HG03064 (cell line): Measurements from ENCODE around the gene ANKLE1.
"Not testable (repeated sequence)": the region's sequence is repeated elsewhere in the genome, so short reads cannot be mapped to it uniquely, and the experiment has no call there.

Source experiments
- ATAC-seq: cut with Tn5 transposase; IDR thresholded peaks from one replicate; pipeline ENCODE4 v1.9.1; 2021; ENCODE audit warnings: low read depth; ENCODE audit not compliant: unreplicated experiment

The ANKLE1 gene

DNA sequence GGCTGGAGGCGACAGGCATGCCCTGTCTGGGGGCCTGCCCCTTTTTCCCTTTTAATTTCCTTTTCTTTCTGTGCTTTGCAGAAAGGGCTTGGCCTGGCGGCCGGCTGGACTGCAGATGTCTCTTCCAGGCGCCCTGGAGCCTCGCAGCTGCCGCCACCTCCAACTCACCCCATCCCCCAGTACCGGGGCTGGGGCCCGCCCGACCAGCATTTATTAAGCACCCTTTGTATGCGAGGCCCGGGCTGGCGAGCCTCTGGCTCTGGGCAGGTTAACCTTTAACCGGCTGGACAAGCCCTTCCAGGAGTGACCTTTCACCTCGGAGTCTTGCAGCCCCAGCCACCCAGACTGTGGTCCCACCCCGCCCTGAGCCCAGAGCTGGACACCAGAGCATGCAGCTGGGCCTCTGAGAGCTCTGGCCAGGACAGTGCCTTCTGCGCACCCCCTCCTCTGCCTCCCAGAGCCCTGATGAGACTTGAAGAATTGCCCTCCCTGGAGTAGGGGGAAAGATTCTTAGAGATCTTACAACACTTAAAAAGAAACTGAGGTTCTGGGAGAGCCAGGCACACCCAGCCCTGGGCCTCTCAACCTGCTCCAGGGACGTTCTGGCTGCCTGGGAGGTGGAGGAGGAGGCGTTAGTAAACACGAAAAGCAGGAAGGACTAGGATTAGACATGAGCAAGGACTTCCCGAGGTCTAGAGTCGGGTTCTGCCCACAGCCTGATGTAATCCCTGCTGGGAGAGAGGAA, 34.8 kb upstream of the ANKLE1 start:
- no peak for ATAC-seq

DNA sequence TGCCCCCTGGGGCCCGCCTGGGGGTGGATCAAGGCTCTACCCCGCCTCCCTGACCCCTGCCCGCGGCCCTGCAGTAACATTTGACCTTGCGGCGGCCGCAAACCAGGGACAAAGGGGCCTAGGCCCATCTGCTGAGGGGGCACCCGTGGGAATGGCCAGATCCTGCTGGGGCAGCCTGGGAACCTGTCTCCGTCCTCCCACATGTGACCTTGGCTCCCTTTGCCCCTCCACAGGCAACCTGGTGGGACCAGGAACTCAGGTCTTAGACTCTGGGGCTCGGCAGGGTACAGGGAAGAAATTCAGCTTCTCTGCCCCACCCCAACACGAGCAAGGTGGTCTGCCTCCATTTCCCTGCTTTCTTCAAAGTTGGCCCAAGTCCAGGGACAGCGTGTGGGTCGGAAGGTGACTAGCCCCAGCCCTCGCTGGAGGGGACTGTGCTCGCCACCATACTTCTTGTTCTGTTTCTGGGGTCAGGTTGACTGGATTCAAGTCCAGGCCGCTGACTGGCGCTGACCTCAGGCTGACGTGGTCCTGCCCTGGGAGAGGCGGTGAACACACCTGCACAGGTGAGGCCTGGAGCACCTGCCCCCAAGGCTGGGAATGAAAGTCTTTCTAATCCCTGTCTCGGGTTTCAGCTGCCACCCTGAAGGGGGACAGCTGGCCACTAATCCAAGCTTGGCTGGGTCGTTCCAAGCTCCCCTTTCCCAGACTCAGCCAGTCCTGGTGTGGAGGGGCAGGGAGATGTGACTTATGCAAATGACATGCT, 33.5 kb upstream of the ANKLE1 start:
- ATAC-seq = no peak

DNA sequence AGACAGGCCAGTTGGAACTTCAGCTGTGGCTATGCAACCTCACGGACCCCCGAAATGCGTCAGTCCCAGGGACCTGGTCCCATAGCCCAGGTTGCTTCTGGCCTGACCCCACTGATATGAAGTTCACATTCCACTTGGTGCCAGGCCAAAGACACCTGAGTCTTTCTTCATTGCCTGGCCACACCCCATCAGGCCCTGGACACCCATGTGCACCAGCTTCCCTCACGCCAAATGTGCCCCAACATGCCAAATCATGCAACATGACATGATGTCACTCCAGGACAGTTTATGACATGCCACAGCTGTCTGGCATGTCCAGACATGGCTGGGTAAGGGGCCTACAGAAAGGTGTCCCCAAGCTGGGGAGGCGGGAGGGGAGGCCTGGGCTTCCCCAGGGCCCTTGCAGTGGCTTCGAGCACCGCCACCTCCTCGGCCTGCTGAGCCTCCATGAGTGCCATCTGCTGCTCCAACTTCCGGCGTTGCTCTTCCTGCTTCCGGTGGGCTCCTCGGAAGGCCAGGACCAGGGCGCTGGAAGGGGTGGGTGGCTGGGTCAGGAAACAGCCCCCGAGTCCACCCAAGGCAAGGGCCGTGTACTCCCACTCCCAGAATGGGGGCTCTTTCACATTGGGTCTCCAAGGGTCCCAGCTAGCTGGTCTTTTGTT, 31.7 kb upstream of the ANKLE1 start:
- ATAC-seq = no peak

DNA sequence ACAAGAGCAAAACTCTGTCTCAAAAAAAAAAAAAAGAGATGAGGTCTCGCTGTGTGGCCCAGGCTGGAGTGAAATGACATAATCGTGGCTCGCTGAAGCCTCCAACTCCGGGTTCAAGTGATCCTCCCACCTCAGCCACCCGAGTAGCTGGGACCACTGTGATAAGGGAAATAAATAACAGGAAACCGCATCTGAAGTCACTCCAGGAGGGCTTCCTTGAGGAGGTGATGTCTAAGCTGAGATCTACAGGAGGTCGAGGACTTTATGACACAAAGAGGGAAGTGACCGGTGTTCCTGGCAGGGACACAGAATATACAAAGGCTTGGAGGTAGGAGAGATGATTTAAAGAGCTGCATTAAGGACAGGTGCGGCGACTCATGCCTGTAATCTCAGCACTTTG, 27.1 kb upstream of the ANKLE1 start:
- no peak for ATAC-seq

DNA sequence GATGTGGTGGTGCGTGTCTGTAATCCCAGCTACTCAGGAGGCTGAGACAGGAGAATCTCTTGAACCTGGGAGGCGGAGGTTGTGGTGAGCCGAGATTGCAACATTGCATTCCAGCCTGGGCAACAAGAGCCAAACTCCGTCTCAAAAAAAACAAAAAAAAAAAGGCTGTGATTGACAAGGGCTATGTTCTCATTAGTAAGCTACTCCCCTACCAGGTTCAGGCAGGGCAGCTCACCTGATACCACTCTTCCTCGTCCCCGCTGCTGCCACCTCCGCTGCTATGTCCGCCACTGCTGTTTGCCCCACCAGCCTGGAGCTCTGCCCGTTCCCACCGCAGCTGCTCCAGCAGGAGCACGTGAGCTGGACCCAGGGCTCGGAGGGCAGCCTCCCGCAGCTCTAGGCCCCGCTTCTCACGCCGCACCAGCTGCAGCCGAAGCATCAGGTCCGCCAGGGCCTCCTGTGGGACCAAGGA, 26.5 kb upstream of the ANKLE1 start:
- ATAC-seq = no peak

DNA sequence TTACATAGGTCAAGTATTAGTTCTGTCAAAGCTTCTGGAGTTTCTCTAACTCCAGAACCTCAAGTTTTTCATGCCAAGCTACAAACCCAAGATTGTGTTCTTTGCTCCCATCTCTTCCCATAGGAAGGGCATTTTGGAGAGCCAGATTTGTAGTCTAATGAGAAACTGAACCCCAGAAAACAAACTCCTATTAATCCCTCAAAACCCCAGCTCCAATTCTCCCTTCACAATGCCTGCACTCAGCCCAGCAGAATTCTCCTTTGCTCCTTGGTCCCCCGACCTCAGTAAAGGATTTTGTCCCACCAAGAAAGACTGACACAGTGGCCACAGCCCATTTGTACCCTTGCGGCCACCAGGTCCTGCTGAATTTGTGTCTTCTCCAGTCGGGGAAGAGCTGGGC, 25.6 kb upstream of the ANKLE1 start:
- ATAC-seq = no peak

DNA sequence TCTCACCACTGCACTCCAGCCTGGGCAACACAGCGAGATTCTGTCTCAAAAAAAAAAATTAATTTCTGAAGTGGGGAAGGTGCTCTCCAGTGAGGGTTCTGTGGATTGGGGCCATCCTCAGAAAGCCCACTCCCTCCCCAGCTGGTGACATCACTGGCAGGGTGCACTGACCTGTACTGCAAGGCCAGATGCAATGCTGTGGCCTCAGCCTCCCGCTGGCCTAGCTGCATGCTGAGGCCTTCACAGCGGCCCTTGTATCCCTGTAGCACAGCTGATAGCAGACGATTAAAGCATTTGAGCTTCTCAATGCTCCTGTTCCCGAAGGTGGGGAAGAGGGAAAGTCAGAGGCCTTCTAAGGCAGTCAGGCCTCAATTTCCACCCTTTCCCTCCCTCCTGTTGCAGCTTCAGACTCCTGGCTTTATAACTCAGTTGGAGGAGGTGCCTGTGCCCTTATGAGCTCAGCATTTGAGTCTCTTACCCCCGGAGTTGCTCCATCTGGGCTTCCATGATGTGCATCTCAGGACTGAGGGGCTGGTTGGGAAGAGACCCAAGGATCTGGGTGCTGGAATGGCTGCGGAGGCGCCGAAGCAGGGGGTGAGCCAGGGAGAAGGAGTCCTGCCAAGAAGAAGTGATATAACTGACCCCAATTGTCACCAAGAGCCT, 22.5 kb upstream of the ANKLE1 start:
- ATAC-seq = no peak

DNA sequence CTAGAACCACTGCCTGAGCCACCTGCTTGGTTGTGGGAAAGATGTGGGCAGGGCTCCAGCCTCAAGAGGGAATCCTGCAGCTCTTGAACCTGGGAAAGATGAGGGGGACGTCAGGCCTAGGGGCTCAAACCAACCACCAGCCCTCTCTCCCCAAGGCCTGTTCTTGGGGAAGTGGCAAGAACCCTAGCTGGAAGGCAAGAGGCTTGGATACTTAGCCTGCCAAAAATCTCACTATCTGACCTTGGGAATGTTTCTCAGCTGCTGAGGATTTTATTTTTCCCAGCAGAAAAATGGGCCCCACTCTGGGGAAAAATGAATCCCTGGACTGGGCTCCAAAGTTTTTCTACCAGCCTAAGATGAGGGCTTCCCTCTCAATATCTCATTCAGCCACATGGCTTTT, 21.8 kb upstream of the ANKLE1 start:
- ATAC-seq = no peak

DNA sequence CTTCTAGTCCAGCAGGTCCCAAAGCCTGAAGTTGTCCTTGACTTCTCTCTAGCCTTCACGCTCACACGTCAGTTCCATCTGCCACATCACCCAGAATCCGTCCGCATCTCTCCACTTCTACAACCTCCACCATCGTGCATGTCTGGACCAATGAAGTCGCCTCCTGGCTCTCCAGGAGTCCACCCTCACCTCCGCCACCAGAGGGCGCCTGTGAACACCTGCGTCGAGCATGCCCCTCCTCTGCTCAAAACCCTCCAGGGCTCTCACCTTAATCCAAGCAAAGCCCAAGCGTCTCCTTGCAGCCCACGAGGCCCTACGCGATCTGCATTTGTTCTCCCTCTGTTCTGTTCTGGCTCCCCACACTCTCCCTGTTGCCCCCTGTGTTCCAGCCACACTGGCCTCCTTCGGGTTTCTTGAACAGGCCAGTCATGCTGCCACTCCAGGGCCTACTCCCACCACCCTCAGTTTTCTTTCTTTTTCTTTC, 20.8 kb upstream of the ANKLE1 start:
- peak; percentile 66 for ATAC-seq

DNA sequence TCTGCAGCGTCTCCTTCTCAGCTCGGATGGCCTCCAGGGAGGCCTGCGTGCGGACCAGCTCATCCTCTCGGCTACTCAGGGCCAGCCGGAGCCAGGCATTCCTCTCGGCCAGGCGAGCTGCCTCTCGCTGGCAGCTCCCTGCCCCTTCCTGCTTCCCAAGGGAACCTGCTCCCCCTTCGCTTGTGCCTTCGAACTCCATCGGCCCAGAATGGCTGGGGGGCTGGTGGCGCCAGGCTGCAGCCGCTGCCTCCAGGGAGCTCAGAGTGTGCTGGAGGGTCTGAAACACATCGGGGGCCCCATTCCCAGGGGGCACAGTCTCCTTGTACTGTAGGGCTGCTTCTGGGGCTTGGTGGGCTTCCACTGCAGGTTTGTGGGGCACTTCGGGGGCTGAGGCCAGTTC, 19.1 kb upstream of the ANKLE1 start:
- no peak for ATAC-seq

DNA sequence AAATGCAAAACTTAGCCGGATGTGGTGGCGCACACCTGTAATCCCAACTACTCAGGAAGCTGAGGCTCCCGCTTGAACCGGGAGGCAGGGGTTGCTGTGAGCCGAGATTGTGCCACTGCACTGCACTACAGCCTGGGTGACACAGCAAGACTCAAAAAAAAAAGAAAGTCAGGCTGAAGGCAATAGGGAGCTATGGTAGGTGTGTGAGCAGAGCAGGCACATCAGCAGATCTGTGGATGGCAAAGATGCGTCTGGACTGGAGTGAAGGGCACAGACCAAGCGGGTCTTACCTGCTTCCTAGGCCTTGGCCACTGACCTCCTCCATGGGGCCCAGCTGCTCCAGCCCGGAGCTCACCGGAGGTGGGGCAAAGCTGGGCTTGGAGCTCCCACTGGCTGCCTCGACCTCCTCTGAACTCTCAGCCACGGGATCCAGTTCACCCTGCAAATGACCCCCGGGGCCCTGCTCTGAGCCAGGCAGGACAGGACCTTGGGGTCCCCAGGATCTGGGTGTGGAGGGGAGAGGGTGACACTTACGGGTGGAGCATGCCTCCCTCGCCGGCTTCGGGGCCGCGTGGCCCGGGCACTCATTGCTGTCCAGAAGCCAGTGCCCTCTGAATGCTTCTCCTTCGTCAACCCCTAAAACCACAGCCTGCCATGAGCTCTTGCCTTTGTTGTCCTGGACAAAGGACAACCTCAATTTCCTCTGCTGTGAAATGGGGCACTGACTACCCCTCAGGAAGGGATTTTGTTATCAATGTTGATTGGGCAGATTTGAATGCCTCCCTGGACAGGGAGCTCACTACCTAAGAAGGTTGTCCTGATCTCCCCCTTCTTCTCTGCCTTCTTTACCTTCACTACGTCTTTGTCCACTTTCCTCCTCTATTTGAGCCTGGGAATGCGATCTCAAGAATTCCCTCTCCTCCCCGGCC, 17.7 kb upstream of the ANKLE1 start:
- no peak for ATAC-seq

DNA sequence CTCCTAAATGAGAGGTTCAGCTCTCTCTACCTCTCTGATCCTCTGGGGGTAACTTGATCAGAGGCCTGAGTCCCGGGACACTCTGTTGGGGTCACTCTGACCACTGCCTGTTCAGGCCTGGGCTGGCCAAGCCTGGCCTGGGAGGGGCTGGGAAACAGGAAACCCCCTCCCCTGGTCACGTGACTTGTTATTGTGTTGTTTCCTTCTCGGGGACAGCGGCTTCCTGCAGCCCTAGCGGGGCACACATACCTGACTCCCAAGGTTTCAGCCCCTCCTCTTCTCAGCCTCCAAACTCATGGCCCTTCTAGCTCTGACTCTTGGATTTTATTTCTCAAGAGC, 17.1 kb upstream of the ANKLE1 start, which contains the start of gene USHBP1:
Gene USHBP1 (minus strand): TSS at position 105 of the 339 bp plus-strand sequence. CDS start 446 bp downstream, outside the sequence.
- no peak for ATAC-seq

DNA sequence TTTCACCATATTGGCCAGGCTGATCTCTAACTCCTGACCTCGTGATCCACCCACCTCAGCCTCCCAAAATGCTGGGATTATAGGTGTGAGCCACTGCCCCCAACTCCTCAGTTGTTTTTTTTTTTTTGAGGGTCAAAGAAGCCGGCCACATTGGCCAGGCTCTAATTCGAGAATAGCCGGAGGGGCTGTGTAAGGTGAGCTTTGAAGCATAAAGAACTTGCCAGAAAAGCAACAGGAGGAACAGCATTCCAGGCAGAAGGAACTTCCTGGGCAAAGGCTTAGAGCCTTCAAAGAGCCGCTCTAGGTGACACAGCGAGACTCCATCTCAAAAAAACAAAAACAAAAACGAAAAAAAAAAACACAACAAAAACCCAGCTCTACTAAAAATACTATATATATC, 15.7 kb upstream of the ANKLE1 start:
- no peak for ATAC-seq

DNA sequence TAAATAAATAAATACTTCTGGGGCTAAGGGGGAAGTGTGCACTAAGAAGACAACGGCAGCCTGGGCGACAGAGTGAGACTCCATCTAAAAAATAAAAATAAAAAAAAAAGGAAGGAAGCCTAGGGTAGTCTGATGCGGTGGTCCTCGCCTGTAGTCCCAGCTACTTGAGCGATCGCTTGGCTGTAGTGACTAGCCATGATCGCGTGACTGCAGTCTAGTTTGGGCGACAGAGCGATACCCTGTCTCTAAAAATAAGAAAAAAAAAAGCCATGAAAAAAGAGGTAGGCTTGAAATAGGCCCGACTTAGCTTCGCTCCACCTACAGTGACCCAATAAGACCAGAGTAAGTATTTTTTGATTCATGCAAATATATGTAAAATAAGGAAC, 15.1 kb upstream of the ANKLE1 start:
- peak; percentile 12 for ATAC-seq

DNA sequence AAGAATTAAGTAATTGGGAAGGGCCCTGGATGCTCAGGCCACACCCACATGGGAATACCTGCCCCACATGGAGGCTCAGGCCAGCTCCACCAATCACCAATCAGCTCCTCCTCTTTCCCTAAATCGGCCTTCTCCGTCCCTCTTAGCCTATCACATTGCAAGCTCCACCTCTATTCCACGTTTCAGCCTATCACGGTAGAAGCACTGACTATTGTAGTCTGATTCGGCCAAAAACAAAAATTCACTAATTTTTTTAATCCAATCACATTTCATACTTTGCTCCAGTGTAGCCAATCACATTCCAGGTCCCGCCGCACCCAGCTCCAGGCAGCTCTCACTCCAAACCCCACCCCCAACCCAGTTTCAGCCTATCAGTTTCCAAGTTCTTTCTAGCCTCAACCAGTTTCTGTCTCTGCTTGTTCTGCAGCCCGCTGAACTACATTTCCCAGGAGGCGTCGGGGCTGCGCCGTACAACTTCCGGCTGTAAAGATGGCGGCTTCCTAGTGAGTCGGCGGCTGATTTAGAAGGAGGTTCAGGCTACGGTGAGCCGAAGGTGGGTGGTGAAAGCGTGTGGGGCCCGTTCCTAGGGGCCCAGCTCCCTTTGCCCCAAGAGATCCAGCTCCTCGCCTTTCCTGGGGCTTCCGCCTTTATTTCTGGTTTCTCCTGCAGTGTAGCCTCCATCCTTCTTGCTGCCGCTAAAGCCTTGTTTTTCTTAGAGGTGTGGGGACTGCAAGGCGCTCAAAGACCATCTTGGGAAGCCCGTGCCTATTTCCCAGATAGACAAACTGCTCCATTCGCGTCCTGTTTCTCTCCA, 14.5 kb upstream of the ANKLE1 start, which contains the start of gene BABAM1:
Gene BABAM1 (plus strand): TSS at position 469 of the 814 bp plus-strand sequence. CDS start 1,364 bp downstream, outside the sequence.
- ATAC-seq = peak; percentile 75

DNA sequence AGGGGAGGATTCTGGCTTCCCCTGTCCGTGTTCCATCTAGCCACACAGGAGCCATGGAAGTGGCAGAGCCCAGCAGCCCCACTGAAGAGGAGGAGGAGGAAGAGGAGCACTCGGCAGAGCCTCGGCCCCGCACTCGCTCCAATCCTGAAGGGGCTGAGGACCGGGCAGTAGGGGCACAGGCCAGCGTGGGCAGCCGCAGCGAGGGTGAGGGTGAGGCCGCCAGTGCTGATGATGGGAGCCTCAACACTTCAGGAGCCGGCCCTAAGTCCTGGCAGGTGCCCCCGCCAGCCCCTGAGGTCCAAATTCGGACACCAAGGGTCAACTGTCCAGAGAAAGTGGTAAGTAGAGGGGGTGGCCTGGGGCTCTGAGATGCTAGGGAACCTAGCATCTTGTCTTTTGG, 12.9 kb upstream of the ANKLE1 start:
- ATAC-seq = no peak

DNA sequence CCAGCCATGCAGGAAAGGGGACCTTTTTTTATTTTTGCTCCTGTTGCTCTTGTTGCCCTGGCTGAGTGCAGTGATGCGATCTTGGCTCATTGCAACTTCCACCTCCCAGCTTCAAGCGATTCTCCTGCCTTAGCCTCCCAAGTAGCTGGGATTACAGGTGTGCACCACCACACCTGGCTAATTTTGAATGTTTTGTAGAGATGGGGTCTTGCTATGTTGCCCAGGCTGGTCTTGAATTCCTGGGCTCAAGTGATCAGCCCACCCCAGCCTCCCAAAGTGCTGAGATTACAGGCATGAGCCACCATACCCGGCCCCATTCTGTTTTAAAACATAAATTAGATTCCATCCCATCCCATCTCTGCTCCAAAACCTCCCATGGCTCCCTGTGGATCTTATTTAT, 6.8 kb upstream of the ANKLE1 start:
- not testable (repeated sequence) for ATAC-seq

DNA sequence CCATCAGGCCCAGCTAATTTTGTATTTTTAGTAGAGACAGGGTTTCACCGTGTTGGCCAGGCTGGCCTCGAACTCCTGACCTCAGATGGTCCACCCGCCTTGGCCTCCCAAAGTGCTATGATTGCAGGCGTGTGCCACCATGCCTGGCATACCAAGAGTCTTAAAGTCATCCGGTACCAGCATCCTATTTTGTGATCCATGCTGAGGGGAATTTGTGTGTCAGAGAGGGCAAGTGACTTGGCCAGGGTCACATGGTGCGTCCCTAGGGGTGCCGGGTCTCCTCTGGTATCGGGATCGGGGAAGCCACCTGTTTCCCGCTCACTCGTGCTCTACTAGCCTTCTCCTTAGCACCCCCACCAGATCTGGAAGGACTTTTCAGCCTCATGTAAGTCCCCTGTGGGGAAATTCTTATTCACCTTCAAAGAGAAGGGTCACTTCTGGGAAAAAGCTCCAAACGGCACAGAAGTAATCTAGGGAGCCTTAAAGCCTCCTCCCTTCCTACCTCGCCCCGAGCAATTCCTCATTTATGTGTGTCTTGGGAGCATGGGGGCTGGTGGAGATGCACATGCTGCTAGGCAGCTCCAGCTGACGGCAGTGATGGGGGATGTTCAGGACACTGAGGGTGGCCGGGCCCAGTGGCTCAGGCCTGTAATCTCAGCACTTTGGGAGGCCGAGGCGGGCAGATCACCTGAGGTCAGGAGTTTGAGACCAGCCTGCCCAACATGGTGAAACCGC, 6.1 kb upstream of the ANKLE1 start:
- ATAC-seq = no peak
